Stimulated activated CD8-positive, alpha-beta memory T cell treated with anti-CD3 and anti-CD28 coated beads, Interleukin-12 subunit alpha, Interleukin-12 subunit beta, amount 100 ng/mL, for 1 hour (primary cell): ENCODE data around the gene NRROS.
A peak's percentile ranks its signal among the peaks of the same experiment; 100 is the strongest.

ENCODE experiments used
- DNase-seq: peaks from one replicate; pipeline ENCODE4 v3.0.0-alpha.2; 2020; ENCODE audit warnings: low read depth

The NRROS gene

GRCh38 chr3:196650740-196651311, 11.3 kb downstream of the NRROS start:
- DNase-seq: no peak

GRCh38 chr3:196651819-196652218, 12.3 kb downstream of the NRROS start:
- DNase-seq: no peak

- DNase-seq: no peak
Measured at GRCh38 chr3:196652961-196653795, 13.7 kb downstream of the NRROS start.

GRCh38 chr3:196654006-196654734, 14.7 kb downstream of the NRROS start:
- no peak for DNase-seq

DNA sequence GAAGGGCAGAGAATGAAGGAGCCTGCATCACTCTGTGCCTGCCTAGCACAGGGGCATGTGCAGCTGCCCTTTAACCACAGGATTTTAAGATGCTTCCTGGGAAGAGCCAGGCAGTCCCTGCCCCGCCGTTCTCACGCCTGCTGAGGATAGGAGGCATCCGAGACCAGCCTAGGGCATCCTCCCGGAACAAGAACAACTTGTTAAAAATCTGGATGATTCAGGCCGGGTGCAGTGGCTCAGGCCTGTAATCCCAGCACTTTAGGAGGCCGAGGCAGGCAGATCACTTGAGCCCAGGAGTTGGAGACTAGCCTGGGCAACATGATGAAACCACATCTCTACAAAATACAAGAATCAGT, 15.2 kb downstream of the NRROS start:
- no peak for DNase-seq

- no peak for DNase-seq
Measured at GRCh38 chr3:196655496-196655895, 16.0 kb downstream of the NRROS start.

DNA sequence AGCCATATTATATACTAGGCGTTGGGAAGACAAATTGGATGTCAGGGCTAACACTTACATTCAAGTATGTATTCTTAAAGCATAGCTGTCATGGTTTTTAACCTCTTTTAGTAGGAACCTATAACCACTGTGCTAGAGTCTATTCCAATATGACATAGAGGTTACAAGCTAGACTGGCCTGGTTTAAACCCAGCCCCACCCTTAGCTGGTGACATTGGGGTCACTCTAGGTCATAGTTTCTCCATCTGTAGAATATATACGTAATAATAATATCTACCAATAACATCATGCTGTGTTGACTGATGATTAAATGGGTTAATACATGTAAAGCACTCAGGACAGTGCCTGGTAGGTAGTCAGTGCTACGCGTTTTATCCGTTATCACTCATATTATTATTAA, 16.7 kb downstream of the NRROS start:
- no peak for DNase-seq

GRCh38 chr3:196659901-196660351, 20.4 kb downstream of the NRROS start:
- DNase-seq: no peak

GRCh38 chr3:196660381-196661166, 21.1 kb downstream of the NRROS start:
- DNase-seq: no peak

GRCh38 chr3:196661400-196661799, 21.9 kb downstream of the NRROS start:
- no peak for DNase-seq

DNA sequence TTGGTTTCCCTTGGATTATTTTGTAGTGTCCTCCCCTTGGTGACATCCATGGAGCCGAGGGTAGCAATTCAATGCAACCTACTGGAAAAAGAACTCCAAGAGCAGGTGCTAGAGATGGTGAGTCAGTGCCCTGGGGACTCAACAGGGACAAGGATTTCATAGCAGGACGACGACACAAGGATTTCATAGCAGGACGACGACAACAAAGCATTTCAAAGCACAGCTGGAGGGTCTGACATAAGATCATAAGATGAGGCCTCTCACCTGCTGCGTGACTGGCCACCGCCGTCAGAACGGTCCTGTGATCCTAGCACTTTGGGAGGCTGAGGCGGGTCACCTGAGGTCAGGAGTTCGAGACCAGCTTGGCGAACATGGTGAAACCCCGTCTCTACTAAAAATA, 22.5 kb downstream of the NRROS start:
- no peak for DNase-seq

DNA sequence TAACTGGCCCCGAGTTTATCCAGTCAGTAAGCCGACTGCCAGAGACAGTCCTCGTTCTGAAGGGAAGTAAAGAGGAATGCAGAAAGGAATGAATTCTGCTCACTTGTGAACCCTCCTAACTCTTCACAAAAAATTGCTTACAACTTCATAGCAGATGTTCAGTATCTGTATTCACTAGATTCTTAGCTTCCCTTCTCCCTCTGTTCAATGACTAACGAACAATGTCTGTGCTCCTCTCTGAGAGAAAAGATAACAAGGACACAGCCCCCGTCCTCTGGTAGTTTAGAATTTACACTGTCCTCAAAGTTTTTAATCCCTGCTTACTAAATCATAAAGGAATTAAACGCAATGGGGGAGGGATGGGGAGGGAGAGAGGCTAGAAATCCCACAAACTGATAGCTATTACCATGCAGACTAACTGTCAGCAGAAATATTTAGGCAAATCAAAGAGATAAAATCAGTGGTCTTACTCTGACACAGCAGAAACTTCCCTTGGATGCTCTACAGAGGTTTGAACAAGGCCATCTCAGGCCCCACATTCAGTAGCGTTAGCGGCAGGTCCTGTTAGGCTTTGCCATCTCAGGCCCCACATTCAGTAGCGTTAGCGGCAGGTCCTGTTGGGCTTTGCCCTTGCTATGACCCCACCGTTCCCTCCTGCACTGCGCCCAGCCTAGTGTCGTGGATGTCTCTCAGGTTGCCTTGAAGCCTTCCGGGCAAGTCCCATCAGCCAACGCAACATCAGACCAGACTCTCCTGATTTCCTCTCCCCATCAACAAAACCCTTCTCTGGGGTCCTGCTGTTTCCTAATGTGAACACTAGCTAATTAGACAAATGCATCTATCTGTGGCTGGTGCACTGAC, 23.4 kb downstream of the NRROS start:
- no peak for DNase-seq

- no peak for DNase-seq
Measured at GRCh38 chr3:196666001-196666867, 26.7 kb downstream of the NRROS start.

DNA sequence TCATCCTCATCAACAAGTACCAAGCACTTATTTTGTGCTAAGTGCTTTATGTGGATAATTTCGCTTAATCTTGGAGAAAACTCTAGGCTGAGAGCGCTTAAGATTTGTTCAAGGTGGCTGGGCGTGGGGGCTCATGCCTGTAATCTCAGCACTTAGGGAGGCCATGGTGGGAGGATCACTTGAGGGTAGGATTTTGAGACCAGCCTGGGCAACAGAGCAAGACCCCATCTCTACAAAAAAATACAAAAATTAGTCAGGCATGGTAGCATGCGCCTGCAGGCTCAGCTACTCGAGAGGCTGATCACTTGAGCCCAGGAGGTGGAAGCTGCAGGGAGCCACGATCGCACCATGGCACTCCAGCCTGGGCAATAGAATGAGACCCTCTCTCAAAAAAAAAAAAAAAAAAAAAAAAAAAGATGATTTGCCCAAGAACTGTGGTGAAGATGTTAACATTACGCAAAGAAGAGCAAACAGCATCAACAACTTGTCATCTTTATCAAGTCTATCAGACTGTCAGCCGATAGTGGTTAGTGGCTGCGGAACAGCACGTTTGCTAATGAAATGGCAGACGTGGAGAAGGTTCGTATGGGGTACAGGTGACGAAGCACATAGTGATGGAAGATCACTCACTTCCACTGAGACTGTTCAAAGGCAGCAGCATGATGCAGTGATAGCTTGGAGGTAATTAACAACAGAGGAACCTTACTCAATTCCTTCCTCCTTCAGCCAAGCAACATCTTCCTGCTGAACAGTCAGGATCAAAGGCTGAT, 27.7 kb downstream of the NRROS start:
- no peak for DNase-seq

- DNase-seq: no peak
Measured at GRCh38 chr3:196670339-196670738, 30.8 kb downstream of the NRROS start.

- no peak for DNase-seq
Measured at GRCh38 chr3:196673632-196674031, 34.1 kb downstream of the NRROS start.

DNA sequence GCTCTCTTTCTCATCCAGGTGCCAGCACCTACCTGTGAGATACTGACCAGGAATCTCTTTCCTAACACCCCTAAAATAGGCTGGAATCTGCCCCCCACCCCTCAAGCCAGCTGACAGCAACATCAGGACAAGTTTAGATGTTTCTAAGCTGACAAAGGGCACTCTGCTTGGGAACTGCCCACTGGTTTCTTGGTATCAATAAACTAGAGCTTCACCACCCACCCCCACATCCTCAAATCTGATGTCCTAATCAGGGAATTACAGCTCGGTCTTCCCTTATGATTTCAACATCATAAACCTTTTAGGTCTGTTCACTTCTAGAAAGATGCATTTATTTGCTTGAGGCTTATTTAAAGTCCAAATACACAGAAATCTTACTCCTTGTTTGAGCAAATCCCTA, 37.9 kb downstream of the NRROS start:
- DNase-seq: no peak

GRCh38 chr3:196677931-196678330, 38.4 kb downstream of the NRROS start:
- DNase-seq: no peak

- peak; percentile 47 for DNase-seq
Measured at GRCh38 chr3:196684548-196685407, 45.3 kb downstream of the NRROS start.
